H1 (cell line): Measurements from ENCODE around the gene MICU1. TPM values are rescaled to one million over a fixed set of nuclear protein-coding genes. Genes with fewer than 3 reads are reported as not detected.

Experiments used
- CTCF ChIA-PET: fragments of 300-600 bp; sonication (Branson Sonifier 250); formaldehyde crosslinking; loops from one replicate; lab custom pipeline; 2021; ENCODE audit not compliant: partially characterized antibody; lab: Charles Lee
- POLR2A ChIA-PET: fragments of 300-600 bp; sonication (Branson Sonifier 250); formaldehyde crosslinking; loops from one replicate; lab custom pipeline; 2021; ENCODE audit warnings: inconsistent platforms; ENCODE audit not compliant: partially characterized antibody; lab: Charles Lee
- DNase-seq, 2 experiments: peaks; one replicate each; pipeline versions ENCODE4 v3.0.0 to v3.0.0-alpha.2; 2010 to 2022; ENCODE audit warnings: low spot score in 2 of 2, low read depth in 1 of 2, mixed read lengths in 1 of 2
- FAIRE-seq: peaks from 2 replicates; lab custom pipeline; 2011; peaks lifted over from hg19 to GRCh38; lab: Jason Lieb, UNC
- H2AFZ ChIP-seq: 2 replicates; pipeline ENCODE4 v1.8.1; 2012; ENCODE audit warnings: low read length, inconsistent platforms
- H2AK5ac ChIP-seq: 2 replicates; pipeline ENCODE4 v1.6.1; 2013; ENCODE audit warnings: low read depth, low read length
- H2BK120ac ChIP-seq: replicated peaks from 2 replicates; pipeline ENCODE3; 2013; ENCODE audit warnings: low read depth, low read length, inconsistent platforms
- H2BK12ac ChIP-seq: 2 replicates; pipeline ENCODE4 v1.6.1; 2013; ENCODE audit warnings: low read depth, low read length
- H2BK15ac ChIP-seq: 2 replicates; pipeline ENCODE4 v1.6.1; 2013; ENCODE audit warnings: low read length
- H2BK20ac ChIP-seq: 2 replicates; pipeline ENCODE4 v1.6.1; 2013; ENCODE audit warnings: low read length
- H2BK5ac ChIP-seq: 2 replicates; pipeline ENCODE4 v1.6.1; 2013; ENCODE audit warnings: low read depth, low read length
- H3K14ac ChIP-seq: 2 replicates; pipeline ENCODE4 v1.6.1; 2013; ENCODE audit warnings: inconsistent platforms; ENCODE audit not compliant: insufficient read length
- H3K18ac ChIP-seq: 2 replicates; pipeline ENCODE4 v1.6.1; 2013; ENCODE audit warnings: low read length; ENCODE audit errors: extremely low read depth
- H3K23ac ChIP-seq: 2 replicates; pipeline ENCODE4 v1.6.1; 2013; ENCODE audit warnings: inconsistent platforms; ENCODE audit not compliant: insufficient read length
- H3K23me2 ChIP-seq: 2 replicates; pipeline ENCODE4 v1.6.1; 2013; ENCODE audit warnings: low read depth, low read length
- H3K27ac ChIP-seq: 2 replicates; pipeline ENCODE4 v1.6.1; 2011; ENCODE audit warnings: low read depth, low read length, inconsistent platforms
- H3K27me3 ChIP-seq, 4 experiments: replicated peaks in 1 of 4; 1 replicate in 1 of 4; 2 replicates in 3 of 4; pipeline versions ENCODE4 v1.6.1 to v1.8.1; 2011 to 2013; ENCODE audit warnings: low read length in 3 of 4, mild to moderate bottlenecking in 3 of 4, inconsistent platforms in 2 of 4, mixed read lengths in 2 of 4, moderate library complexity in 1 of 4; ENCODE audit not compliant: control insufficient read depth in 3 of 4, insufficient read depth in 3 of 4; ENCODE audit errors: extremely low read depth in 1 of 4
- H3K36me3 ChIP-seq, 4 experiments: 2 replicates each; pipeline versions ENCODE4 v1.6.1 to v1.8.1; 2011 to 2013; ENCODE audit warnings: mild to moderate bottlenecking in 4 of 4, low read length in 3 of 4, moderate library complexity in 2 of 4, control low read depth in 1 of 4, inconsistent platforms in 1 of 4; ENCODE audit not compliant: insufficient read depth in 4 of 4, control insufficient read depth in 2 of 4
- H3K4ac ChIP-seq: replicated peaks from 2 replicates; pipeline ENCODE3; 2013; ENCODE audit warnings: low read length, low read depth, mixed read lengths, inconsistent platforms; ENCODE audit not compliant: insufficient read length
- H3K4me1 ChIP-seq, 4 experiments: replicated peaks in 1 of 4; 1 replicate in 1 of 4; 2 replicates in 3 of 4; pipeline versions ENCODE4 v1.6.1 to v1.8.1; 2011 to 2013; ENCODE audit warnings: low read length in 3 of 4, inconsistent platforms in 2 of 4, mixed read lengths in 1 of 4; ENCODE audit not compliant: insufficient read depth in 4 of 4, control insufficient read depth in 3 of 4
- H3K4me2 ChIP-seq, 2 experiments: 2 replicates each; pipeline versions ENCODE4 v1.6.1 to v1.8.1; 2011 to 2013; ENCODE audit warnings: low read depth in 2 of 2, low read length in 2 of 2, control low read depth in 1 of 2, inconsistent platforms in 1 of 2, mild to moderate bottlenecking in 1 of 2; ENCODE audit not compliant: insufficient read depth in 1 of 2
- H3K4me3 ChIP-seq, 4 experiments: fragments of 200-600, 300-600 bp in 1 of 4; sonication (generic), shearing (Covaris generic), sonication (Bioruptor Twin) in 1 of 4; 2 replicates each; pipeline versions ENCODE4 v1.5.1 to v1.8.1; 2011 to 2016; ENCODE audit warnings: low read length in 4 of 4, low read depth in 3 of 4, control low read depth in 2 of 4, inconsistent platforms in 2 of 4, mild to moderate bottlenecking in 2 of 4, mixed read lengths in 1 of 4, moderate library complexity in 1 of 4; ENCODE audit not compliant: insufficient read depth in 2 of 4; ENCODE audit errors: extremely low read depth in 1 of 4
- H3K56ac ChIP-seq: replicated peaks from 2 replicates; pipeline ENCODE3; 2013; ENCODE audit warnings: low read depth, mild to moderate bottlenecking, mixed read lengths, low read length, inconsistent platforms; ENCODE audit not compliant: insufficient read length
- H3K79me1 ChIP-seq: 2 replicates; pipeline ENCODE4 v1.6.1; 2013; ENCODE audit warnings: low read depth, low read length, control low read depth
- H3K79me2 ChIP-seq, 2 experiments: 2 replicates each; pipeline versions ENCODE4 v1.6.1 to v1.8.1; 2012 to 2013; ENCODE audit warnings: low read length in 2 of 2, mild to moderate bottlenecking in 2 of 2, inconsistent platforms in 1 of 2; ENCODE audit not compliant: insufficient read depth in 2 of 2, control insufficient read depth in 1 of 2
- H3K9ac ChIP-seq, 4 experiments: replicated peaks in 1 of 4; 1 replicate in 1 of 4; 2 replicates in 3 of 4; pipeline versions ENCODE4 v1.6.1 to v1.8.1; 2011 to 2013; ENCODE audit warnings: low read depth in 3 of 4, low read length in 3 of 4, control low read depth in 2 of 4, mild to moderate bottlenecking in 2 of 4, moderate library complexity in 2 of 4, inconsistent platforms in 1 of 4; ENCODE audit errors: extremely low read depth in 1 of 4
- H3K9me3 ChIP-seq, 2 experiments: 2 replicates each; pipeline versions ENCODE4 v1.6.1 to v1.8.1; 2012 to 2013; ENCODE audit warnings: mild to moderate bottlenecking in 2 of 2, moderate library complexity in 2 of 2, control low read depth in 1 of 2, inconsistent platforms in 1 of 2, low read depth in 1 of 2, low read length in 1 of 2, mixed read lengths in 1 of 2; ENCODE audit not compliant: insufficient read depth in 2 of 2
- H4K20me1 ChIP-seq, 2 experiments: replicated peaks in 1 of 2; 2 replicates each; pipeline versions ENCODE3 to v1.8.1; 2011 to 2013; ENCODE audit warnings: inconsistent platforms in 2 of 2, low read length in 2 of 2, mild to moderate bottlenecking in 1 of 2; ENCODE audit not compliant: insufficient read depth in 2 of 2, control insufficient read depth in 1 of 2
- H4K5ac ChIP-seq: 2 replicates; pipeline ENCODE4 v1.6.1; 2013; ENCODE audit warnings: low read length, low read depth, mixed read lengths, inconsistent platforms; ENCODE audit not compliant: insufficient read length
- H4K8ac ChIP-seq: 2 replicates; pipeline ENCODE4 v1.8.0; 2013; ENCODE audit warnings: mild to moderate bottlenecking, moderate library complexity, low read length, inconsistent platforms; ENCODE audit not compliant: insufficient read depth; ENCODE audit errors: extremely low read depth
- H4K91ac ChIP-seq: replicated peaks from 2 replicates; pipeline ENCODE3; 2013; ENCODE audit warnings: low read length, mixed read lengths, inconsistent platforms; ENCODE audit not compliant: insufficient read length
- ATF2 ChIP-seq: IDR thresholded peaks from 2 replicates; pipeline ENCODE4 v1.6.1; 2012; ENCODE audit warnings: low read length, inconsistent platforms
- BACH1 ChIP-seq: IDR thresholded peaks from 2 replicates; pipeline ENCODE4 v1.6.1; 2012; ENCODE audit warnings: low read length, improper control_type of control experiment
- BCL11A ChIP-seq, 2 experiments: IDR thresholded peaks; one replicate each; pipeline ENCODE4 v1.6.1; 2011; ENCODE audit warnings: low read depth in 2 of 2, low read length in 2 of 2, mild to moderate bottlenecking in 2 of 2
- CHD2 ChIP-seq: IDR thresholded peaks from 2 replicates; pipeline ENCODE4 v1.6.1; 2012; ENCODE audit warnings: low read length, improper control_type of control experiment
- CREB1 ChIP-seq: IDR thresholded peaks from 2 replicates; pipeline ENCODE4 v1.6.1; 2012; ENCODE audit warnings: inconsistent platforms
- FOSL1 ChIP-seq: IDR thresholded peaks from 2 replicates; pipeline ENCODE4 v1.6.1; 2011; ENCODE audit warnings: mild to moderate bottlenecking, low read depth, low read length, moderate library complexity; ENCODE audit not compliant: insufficient read depth
- GABPA ChIP-seq: IDR thresholded peaks from 2 replicates; pipeline ENCODE4 v1.6.1; 2011; ENCODE audit warnings: mild to moderate bottlenecking, low read length, moderate library complexity, borderline replicate concordance; ENCODE audit not compliant: insufficient read depth
- HDAC2 ChIP-seq, 2 experiments: fragments of 300-600 bp in 1 of 2; sonication (generic) in 1 of 2; IDR thresholded peaks; 2 replicates each; pipeline ENCODE4 v1.6.1; 2011 to 2012; ENCODE audit warnings: low read depth in 2 of 2, low read length in 2 of 2, mild to moderate bottlenecking in 2 of 2, moderate library complexity in 2 of 2, borderline replicate concordance in 1 of 2, inconsistent platforms in 1 of 2
- PHF8 ChIP-seq: fragments of 200-600 bp; sonication (generic); conservative IDR thresholded peaks from 2 replicates; pipeline ENCODE4 v1.7.1; 2012; ENCODE audit warnings: low read depth, mild to moderate bottlenecking, inconsistent platforms, low read length, moderate library complexity
- SAP30 ChIP-seq: fragments of 300-600 bp; sonication (generic); IDR thresholded peaks from 2 replicates; pipeline ENCODE4 v1.7.1; 2012; ENCODE audit warnings: low read length, moderate library complexity, mild to moderate bottlenecking, inconsistent platforms; ENCODE audit not compliant: insufficient read depth, insufficient replicate concordance
- SP1 ChIP-seq: IDR thresholded peaks from 2 replicates; pipeline ENCODE4 v1.6.1; 2011; ENCODE audit warnings: low read depth, low read length
- YY1 ChIP-seq: IDR thresholded peaks from 2 replicates; pipeline ENCODE4 v1.6.1; 2011; ENCODE audit warnings: low read depth, mild to moderate bottlenecking, low read length
- WGBS, 2 experiments: shearing (Covaris generic) in 1 of 2; methylation state at CpG; one replicate each; pipeline versions ENCODE4 v1.1.6 to v1.1.7; 2013 to 2015; ENCODE audit warnings: low lambda C conversion rate in 2 of 2, mixed read lengths in 2 of 2, inconsistent platforms in 1 of 2, low coverage in 1 of 2, missing lambda C conversion rate in 1 of 2; ENCODE audit not compliant: insufficient replicate concordance in 2 of 2, insufficient coverage in 1 of 2, insufficient read length in 1 of 2; ENCODE audit errors: extremely low coverage in 1 of 2, missing lambda C conversion rate in 1 of 2; 5-methylcytosine and 5-hydroxymethylcytosine counted together
- polyA plus RNA-seq, 7 experiments: library from polyadenylated mRNA; depleted of rRNA in 3 of 7; stranded (reverse) in 5 of 7; unstranded in 2 of 7; fragments of >200 nt in 5 of 7; fragments of 200-250 nt in 2 of 7; gene quantifications; 1 replicate in 5 of 7; 2 replicates in 1 of 7; 4 replicates in 1 of 7; pipeline versions ENCODE4 v1.2.1 to v1.2.3, GENCODE V29; 2011 to 2013; ENCODE audit warnings: missing spikeins in 2 of 7, mixed read lengths in 2 of 7
- total RNA-seq: library from RNA; stranded (reverse); fragmentation: NEBNext Ultra II Directional; extraction: Animal tissue kit (Norgen Biotek cat#: 25700); gene quantifications from 2 replicates; pipeline ENCODE4 v1.2.1, GENCODE V29; 2021

MICU1 gene
- total and polyA plus RNA-seq, 2 of the 8 experiments (the other 6 are each of a cell fraction or from before 2014, with no cell fraction given) = 18.0 to 36.7 TPM

- Histone ChIP-seq H3K9ac (no peak overlapping the region), H2AFZ (no peak overlapping the region), H3K23ac (no peak overlapping the region), H4K20me1 (no peaks in the 10 kb centered on the region), H2AK5ac (no peak overlapping the region), H3K23me2 (no peaks in the 10 kb centered on the region), H4K8ac (no peak overlapping the region), H2BK20ac (no peak overlapping the region), H3K9me3 (no peaks in the 10 kb centered on the region), H3K4me3 (no peak overlapping the region), H4K5ac (no peak overlapping the region), H3K79me1 (no peaks in the 10 kb centered on the region), H3K79me2 (no peaks in the 10 kb centered on the region), H4K91ac (no peak overlapping the region), H3K4ac (no peak overlapping the region), H2BK12ac (no peak overlapping the region), H2BK15ac (no peak overlapping the region), H2BK5ac (no peak overlapping the region), H3K4me1 (peaks cover 0 to 6% (median 3%) of the 10 kb centered on the region in 4 experiments; a peak in 3 of 7 replicates), H3K56ac (no peak overlapping the region), H3K14ac (no peak overlapping the region), H3K36me3 (no peaks in the 10 kb centered on the region), H2BK120ac (no peak overlapping the region), H3K18ac (no peak overlapping the region), H3K27ac (no peak overlapping the region), H3K4me2 (no peak overlapping the region), H3K27me3 (no peaks in the 10 kb centered on the region)
- WGBS, 2 experiments = 88% methylated on average over 1 of the region's 1 CpG; no CpG with 5 or more reads in 1 of the 2 experiments
- TF ChIP-seq CHD2 (no peak), YY1 (no peak), SP1 (no peak), FOSL1 (no peak), SAP30 (no peak), PHF8 (no peak), HDAC2 (IDR thresholded peaks at IDR 0.05; ENCODE audit: borderline replicate concordance in 1 of 2, low read depth in 2 of 2, low read length in 2 of 2) (no peak), BCL11A (IDR thresholded peaks at IDR 0.05; ENCODE audit: low read depth in 2 of 2, low read length in 2 of 2) (no peak), CREB1 (no peak), BACH1 (no peak), ATF2 (no peak), GABPA (no peak)
- DNase-seq (no peak), FAIRE-seq (no peak)
- ChIA-PET POLR2A (no interaction called here), CTCF (interaction anchor here (1.1 to 2.1 kb wide), 2 partner anchors 11 to 14 kb away, joined by 4 to 9 read pairs; no protein-coding TSS in a partner anchor)
Observed at GRCh38 chr10:72389014-72389413, 236.9 kb downstream of the MICU1 start.
